HG03520 (cell line): Measurements from ENCODE around the gene HBS1L.

Source experiments
- ATAC-seq: cut with Tn5 transposase; IDR thresholded peaks from one replicate; pipeline ENCODE4 v1.9.1; 2021; ENCODE audit warnings: mild to moderate bottlenecking, moderate library complexity; ENCODE audit not compliant: unreplicated experiment

The HBS1L gene

GRCh38 chr6:134954272-134955000 lies 100.2 kb downstream of the HBS1L start:
- no peak for ATAC-seq

DNA sequence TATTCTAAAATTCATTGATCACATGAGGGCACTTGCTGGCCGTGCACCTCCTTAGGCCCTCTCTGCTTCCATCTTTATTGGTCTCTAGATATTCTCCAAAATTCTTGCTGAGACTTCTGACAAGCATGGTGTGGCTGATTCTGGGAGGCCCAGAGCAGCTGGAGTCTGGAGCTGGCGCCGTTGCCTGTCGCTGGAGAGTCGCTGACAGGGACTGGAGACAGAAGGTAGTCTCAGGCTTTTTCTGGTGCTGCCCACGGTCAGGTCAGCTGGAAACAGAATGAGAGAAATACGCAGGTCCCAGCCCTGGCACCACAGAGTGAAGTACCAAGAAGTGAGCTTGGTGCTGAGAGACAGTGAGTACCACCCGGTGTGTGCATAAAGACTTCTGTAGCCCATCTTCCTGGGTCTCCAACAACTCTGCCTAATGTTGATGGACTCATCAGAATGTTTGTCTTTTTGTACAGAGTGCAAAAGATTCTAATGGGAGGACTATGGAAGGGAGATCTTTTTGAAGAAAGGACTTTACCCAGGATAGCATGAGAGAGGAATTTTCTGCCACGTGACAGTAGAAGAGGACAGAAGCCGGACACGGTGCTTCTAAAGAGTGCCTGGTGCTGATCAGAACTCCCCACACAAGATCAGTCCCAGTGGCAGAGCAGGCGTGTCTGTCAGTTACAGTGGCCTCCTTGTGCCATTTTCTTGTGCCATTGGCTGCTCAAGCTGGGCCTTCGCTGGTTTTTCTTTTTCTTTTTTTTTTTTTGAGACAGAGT lies 102.9 kb downstream of the HBS1L start:
- ATAC-seq, result no peak

GRCh38 chr6:134950482-134950881 lies 104.1 kb downstream of the HBS1L start:
- ATAC-seq, result no peak

- no peak for ATAC-seq
Measured at GRCh38 chr6:134949927-134950326, 104.7 kb downstream of the HBS1L start, which contains the start of gene ALDH8A1. Gene ALDH8A1, minus strand, starts transcription at chr6:134950101. Its CDS starts 48 bp downstream, at chr6:134950053.

DNA sequence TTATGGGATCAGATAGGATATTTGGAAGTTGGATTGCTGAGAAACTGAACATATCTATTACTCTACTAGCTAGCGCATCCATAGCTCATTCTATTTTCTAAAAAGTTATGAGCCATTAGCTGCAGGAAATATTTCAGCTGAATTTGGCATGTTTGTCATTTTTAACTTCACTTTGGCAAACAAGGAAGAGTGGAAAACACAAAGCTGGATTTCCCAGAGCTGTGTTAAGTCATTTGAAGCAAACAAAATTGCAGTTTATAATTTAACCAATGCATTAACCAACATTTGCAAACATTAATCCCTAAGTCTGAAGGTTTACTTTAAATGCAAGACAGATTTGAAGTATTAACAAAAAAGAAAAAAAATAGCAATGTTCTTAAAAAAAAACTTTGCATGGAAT lies 105.9 kb downstream of the HBS1L start:
- ATAC-seq, result no peak

DNA sequence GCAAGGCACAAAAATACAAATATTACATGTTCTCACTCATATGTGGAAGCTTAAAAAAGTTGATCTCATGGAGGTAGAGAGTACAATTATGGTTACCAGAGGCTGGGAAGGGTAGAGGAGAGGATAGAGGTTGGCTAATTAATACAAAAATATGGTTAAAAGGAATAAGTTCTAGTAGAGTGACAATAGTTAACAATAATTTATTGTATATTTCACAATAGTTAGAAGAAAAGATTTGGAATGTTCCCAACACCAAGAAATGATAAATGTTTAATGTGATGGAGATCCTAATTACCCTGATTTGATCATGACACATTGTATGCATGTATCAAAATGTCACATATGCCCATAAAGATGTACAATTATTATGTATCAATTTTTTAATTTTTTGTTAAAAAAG lies 106.5 kb downstream of the HBS1L start:
- ATAC-seq, result no peak

DNA sequence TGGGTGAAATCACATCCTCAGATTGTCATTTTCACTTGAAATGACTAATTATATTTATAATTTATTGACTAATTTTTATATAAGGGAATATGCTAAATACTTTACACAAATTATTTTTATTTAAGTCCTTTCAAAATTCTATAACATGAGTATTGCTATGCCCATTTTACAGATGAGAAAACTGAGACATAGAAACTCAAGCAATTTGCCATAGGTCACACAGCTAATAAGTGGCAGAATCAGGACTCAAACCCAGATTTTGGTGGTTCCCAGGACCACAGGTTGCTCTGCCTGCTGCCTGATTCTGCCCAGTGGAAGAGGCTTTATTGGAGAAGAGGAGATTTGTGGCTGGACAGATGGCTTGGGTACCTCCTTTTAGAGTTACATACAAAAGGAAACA lies 109.6 kb downstream of the HBS1L start:
- no peak for ATAC-seq

GRCh38 chr6:134943522-134944111 lies 111.0 kb downstream of the HBS1L start:
- no peak for ATAC-seq

GRCh38 chr6:134938896-134939295 lies 115.7 kb downstream of the HBS1L start:
- no peak for ATAC-seq

DNA sequence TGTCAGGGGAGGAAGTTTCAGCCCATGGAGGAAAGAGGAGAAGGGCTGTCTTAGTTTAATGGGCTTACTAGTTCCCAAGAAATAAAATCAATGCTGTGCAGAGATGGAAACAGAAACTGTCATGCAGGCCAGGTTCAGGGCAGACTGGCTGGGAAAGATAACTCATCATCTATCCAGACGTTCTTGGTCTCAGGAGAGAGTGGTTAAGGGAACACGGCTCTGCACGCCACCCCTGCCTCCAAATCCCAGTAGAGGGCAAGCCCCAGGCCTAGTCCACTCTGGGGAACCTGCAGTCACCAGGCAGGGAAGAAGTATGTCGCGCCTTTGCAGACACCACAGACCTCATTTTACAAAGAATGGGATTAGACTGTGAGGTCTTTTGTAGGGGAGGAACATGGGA lies 117.2 kb downstream of the HBS1L start:
- no peak for ATAC-seq

GRCh38 chr6:134936931-134937330 lies 117.7 kb downstream of the HBS1L start:
- no peak for ATAC-seq

- ATAC-seq, result no peak
Measured at GRCh38 chr6:134936476-134936875, 118.1 kb downstream of the HBS1L start.

DNA sequence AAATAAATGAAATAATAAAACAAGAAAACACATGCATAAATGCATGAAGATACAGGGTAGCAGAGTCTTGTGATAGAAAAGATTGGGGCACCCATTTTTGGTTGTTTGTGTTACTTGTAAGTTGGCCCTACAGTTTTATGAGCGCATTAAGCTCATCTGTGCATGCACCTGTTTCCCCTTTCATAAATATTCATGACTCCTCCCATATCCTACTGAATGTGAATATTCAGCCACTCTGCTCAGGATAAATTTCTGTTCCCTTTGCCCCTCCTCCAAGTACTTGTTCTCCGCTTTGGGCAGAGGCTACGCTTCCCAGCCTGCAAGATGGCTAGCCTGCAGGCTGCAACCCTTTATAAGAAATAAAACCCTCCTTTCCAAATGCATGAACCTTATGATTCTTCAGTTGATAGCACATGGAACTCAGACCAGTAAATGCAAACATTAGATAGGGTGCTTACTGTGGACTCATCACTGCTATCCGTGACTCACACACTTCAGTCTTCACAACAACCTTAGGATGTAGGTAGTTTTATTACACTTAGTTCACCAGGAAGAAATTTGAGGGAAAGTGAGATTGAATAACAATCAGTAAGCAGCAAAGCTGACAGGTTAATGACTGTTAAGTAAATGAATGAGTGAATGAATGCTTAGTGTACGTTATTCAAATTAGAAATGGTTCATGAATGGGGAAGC lies 119.7 kb downstream of the HBS1L start:
- ATAC-seq, result no peak

DNA sequence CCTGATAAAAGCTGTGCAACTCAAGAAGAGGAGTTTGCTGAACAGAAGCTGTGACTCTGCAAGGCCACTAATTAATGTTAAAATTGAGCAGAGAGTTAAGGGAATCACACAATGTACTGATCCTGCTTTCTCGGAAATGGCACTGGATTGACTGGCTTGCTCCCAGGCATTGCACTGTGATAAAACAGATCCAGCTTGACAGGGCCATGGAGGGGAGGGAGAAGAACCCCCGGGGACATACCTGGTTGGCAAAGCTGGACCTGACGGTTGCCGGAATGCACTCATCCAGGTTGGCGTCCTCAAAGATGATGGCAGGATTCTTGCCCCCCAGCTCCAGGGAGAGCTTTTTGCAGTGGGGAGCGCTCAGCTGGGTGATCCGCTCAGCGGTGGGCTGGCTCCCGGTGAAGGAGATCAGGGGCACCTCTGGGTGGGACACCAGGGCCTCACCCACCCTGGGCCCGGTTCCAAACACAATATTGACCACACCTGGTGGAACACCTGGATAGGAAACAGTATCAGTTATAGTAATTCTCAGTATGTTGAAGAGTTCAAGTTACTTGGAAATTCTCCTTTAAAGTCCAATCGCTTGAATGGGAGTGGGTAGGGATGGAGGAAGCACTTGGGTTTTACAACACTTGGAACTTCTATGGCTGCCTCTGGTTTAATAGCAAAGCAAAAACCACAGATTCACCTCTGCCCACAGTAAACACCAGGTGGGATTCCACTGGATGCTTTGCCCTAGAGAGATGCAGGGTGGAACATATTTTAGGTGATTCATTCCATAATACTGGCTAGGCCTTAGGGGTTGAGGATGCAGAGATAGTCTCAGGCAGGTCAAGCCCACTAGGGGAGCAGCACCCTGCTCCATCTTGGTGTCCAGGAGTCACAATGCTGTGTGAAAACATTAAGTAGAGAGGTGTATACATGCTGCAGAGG lies 121.8 kb downstream of the HBS1L start:
- ATAC-seq, result no peak

DNA sequence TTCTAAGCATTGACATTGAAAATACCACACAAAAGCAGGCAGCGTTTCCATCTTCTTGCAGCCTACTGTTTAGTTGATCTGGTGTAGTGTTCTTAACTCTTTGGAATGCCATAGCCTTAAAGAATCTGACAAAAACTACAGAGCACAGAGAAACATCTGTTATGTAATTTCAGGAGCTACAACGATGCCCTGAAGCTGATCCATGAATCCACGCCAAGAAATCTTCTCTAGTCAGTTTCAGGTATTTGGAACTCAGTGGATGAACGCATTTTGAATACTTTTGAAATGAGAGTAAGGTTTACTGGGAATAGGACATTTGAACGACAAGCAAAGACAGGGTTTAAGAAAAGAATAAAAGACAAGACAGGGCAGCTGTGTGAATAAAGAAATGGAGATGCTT lies 122.5 kb downstream of the HBS1L start:
- no peak for ATAC-seq

DNA sequence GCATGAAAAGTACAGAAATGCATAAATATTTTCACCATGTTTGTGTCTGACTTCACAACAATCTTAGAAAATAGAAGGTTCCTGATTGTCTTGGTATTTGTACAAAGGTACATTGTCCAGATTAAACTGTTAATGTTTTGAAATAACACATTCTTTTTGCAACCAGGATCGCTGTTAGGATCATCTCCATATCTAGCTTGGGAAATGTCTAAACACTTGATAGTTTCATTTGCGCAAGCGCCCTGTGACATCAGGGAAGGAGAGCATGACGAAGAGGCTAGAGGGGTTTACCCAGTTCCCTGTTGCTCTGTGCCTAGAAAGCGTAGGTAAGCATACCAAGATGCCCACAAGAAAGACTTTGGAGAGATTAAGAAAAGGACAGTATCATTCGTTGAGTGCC lies 124.2 kb downstream of the HBS1L start:
- ATAC-seq, result no peak

DNA sequence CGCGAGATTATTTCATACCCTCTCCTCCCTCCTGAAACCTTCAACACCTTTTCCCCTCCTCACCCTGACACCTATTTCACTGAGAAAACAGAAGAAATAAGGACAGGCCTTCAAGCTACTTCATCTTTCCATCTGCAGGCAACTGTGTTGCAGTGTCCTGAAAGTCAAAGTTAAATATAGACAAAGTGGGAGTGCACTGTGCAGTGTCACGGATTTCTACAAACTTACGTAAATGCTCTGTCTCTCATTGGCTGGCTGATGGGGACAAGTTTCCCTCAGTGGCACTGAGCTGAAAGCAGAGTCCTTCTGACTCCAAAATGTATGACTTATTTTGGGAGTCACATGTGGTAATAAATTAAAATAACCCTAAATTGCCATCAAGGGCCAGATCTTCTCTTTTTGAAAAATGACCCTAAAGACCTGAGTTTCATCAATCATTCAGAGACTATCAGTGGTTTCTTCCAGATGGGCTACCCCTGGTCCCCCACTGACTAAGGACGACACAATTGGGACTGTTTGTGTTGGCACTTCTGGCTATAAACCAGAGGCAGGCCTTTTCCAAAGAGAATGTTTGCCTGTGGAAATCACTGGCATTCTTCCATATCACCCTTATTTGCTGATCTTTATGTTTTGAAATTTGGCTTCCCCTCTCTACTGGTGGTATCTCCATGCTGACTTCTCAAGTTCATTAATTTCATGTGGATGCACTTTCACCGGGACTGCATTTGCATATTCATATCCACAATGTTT lies 126.3 kb downstream of the HBS1L start:
- no peak for ATAC-seq

GRCh38 chr6:134925800-134926199 lies 128.8 kb downstream of the HBS1L start:
- ATAC-seq, result no peak

DNA sequence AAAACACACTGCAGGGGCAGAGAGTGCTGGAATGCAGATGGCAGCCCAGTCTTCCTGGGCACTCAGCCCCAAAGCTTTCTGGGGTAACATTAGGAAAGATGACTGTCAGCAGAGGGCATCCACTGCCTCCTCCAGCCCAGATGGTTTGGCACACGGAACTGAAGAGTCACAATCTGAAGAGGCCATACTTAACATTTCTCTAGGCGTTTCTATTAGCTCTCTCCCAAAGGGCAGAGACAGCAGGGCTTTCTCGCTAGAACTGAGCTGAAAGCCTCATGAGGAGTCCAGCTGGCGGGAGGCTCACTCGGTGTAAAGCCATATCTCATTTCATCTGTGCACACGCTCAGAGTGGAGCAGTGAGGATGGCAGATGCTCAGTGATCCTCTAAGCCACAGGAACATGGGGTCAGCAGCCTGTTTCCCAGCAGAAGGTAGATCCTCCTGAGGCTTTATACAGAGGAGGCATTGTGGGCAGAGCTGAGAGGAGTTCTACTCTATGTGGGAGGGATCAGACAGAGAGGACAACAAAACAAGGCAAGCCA lies 132.8 kb downstream of the HBS1L start:
- ATAC-seq, result no peak
